Retinal pigment epithelial cell (primary cell): Measurements from ENCODE around the gene ANKAR.

Experiments used
- DNase-seq: peaks from one replicate; pipeline ENCODE4 v3.0.0-alpha.2; 2010; ENCODE audit warnings: low read depth
- H3K4me3 ChIP-seq: 2 replicates; pipeline ENCODE4 v1.5.1; 2011; ENCODE audit warnings: mild to moderate bottlenecking, low read length, control low read depth, moderate library complexity
- TF ChIP-seq, protein P1 (sequence below): conservative IDR thresholded peaks from 2 replicates; pipeline ENCODE4 v1.5.1; 2011; ENCODE audit warnings: low read depth, low read length, control low read depth, inconsistent platforms

Gene ANKAR

DNA sequence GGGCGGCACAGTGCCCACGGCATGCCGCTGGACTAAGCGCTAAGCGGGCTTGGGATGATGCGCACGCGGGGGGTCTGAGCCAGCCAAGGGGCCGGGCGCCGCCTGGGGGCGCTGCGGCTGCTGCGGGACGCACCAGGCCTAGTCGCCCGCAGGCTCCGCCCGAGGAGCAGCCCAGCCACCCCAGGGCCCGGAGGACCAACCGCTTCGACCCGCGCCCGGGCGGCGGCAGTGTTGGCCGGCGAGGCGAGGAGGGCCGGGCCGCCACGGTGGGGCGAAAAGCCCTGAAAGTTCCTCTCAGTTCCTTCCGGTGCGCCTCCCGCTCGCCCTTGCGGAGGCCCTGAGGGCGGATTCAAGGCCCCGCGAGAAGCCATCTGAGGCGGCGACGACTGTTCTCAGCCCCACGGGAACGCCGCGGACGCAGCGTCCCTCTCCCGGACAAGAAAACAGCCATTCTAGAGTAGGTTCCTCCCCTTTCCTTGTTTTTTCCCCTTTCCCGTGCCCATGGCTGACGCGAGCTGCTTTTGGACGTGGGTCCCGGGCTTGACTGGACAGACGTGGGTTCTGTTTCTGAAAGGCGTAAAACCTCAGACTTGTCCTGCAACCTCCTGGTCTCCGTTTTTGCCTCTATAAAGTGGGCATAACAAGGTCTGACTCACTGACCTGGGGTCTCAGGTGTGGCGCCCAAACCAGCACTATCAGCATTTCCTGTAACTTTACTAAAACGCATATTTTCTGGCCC is at the start of gene ANKAR:
Gene ANKAR, plus strand, starts transcription at position 297 of the 739 bp plus-strand sequence. CDS start 1,821 bp downstream, outside the sequence.
- peak; percentile 66 for DNase-seq
- H3K4me3 ChIP-seq: peak within 1 kb of the TSS; percentile 74
- TF ChIP-seq, protein P1, sequence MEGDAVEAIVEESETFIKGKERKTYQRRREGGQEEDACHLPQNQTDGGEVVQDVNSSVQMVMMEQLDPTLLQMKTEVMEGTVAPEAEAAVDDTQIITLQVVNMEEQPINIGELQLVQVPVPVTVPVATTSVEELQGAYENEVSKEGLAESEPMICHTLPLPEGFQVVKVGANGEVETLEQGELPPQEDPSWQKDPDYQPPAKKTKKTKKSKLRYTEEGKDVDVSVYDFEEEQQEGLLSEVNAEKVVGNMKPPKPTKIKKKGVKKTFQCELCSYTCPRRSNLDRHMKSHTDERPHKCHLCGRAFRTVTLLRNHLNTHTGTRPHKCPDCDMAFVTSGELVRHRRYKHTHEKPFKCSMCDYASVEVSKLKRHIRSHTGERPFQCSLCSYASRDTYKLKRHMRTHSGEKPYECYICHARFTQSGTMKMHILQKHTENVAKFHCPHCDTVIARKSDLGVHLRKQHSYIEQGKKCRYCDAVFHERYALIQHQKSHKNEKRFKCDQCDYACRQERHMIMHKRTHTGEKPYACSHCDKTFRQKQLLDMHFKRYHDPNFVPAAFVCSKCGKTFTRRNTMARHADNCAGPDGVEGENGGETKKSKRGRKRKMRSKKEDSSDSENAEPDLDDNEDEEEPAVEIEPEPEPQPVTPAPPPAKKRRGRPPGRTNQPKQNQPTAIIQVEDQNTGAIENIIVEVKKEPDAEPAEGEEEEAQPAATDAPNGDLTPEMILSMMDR: peak; percentile 74

DNA sequence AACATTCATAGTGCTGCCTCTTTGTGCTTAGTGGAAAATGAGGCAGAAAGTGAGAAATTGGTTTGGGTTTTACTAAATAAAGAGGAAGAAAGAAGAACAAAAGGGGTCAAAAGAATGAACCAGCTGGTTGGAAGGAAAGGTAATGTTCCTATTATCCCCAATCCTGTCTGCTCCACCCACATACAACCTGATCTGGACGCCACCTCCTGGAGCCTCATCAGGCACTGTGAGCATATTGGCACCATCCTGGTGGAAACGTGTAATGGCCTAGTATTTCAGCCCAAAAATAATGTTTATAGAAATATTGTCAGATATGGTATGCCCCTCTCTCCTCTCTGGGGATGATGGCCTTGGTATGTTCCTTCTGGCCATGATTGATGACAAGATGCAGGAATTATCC is 48.8 kb upstream of the ANKAR start:
- TF ChIP-seq, protein P1: no peak
- no peak for DNase-seq
- H3K4me3 ChIP-seq: no peak overlapping the region

GRCh38 chr2:189627789-189628188 is 46.7 kb upstream of the ANKAR start:
- H3K4me3 ChIP-seq: no peak overlapping the region
- DNase-seq: no peak
- TF ChIP-seq, protein P1: no peak

DNA sequence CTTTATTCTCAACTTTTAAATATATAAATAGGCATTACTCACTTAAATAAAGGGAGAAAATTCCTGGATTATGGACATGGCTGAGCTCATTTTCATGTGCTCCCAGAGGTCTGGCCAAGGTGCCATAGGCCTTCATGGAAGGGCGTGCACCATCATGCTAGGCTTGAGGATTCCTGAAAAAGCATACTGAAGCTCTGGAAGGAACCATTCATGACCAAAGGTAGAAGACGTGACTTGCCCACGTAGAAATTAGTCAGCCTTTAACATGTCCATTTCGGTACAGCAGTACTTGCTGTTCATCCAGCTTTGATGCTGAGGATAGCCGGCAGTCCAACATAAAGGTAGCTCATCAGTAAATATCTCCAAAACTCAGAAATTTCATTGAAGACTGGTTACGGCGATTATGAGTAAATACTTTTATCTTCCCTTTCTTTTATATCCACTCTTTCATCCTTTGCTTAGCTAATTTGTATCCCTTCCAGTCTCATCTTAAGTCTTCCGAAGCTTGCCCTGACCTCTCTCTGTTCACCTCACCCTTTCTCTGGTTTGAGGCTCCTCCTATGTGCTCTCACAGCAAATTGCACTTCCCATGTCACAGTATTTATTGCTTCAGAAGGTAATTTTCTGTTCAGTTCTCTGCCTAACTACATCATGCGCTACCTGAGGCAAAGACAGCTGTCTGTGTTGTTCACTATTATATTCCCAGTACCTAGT is 45.5 kb upstream of the ANKAR start:
- no peak for DNase-seq
- H3K4me3 ChIP-seq: no peak overlapping the region
- TF ChIP-seq, protein P1: no peak

GRCh38 chr2:189629531-189630453 is 44.7 kb upstream of the ANKAR start:
- DNase-seq: no peak
- TF ChIP-seq, protein P1: no peak
- no peak overlapping the region for H3K4me3 ChIP-seq

- DNase-seq: no peak
- no peak overlapping the region for H3K4me3 ChIP-seq
- TF ChIP-seq, protein P1: no peak
Measured at GRCh38 chr2:189631849-189632248, 42.6 kb upstream of the ANKAR start.
